GM13976 (cell line): ENCODE data around the gene RPS2.

Source experiments
- DNase-seq: peaks from one replicate; pipeline ENCODE4 v3.0.0; 2012; ENCODE audit warnings: low spot score
- CTCF ChIP-seq: IDR thresholded peaks from 2 replicates; pipeline ENCODE4 v1.5.1; 2012; ENCODE audit warnings: borderline replicate concordance, mild to moderate bottlenecking; ENCODE audit not compliant: insufficient read depth; ENCODE audit errors: extremely low read depth, missing control alignments, control extremely low read depth
- in situ Hi-C: fragments of 300-500 bp; cut with MboI; formaldehyde crosslinking; loops from one replicate; pipeline ENCODE4 v1.12.0; 2022; ENCODE audit warnings: low sequenced_read_pairs, mixed read lengths, inconsistent platforms; ENCODE audit not compliant: unreplicated experiment

Gene RPS2

GRCh38 chr16:1987198-1987597, 22.6 kb upstream of the RPS2 start:
- no peak for TF ChIP-seq CTCF
- in situ Hi-C loops, result no loop called here
- DNase-seq, result no peak

GRCh38 chr16:1985466-1986150, 21.0 kb upstream of the RPS2 start:
- in situ Hi-C loops, result no loop called here
- no peak for TF ChIP-seq CTCF
- no peak for DNase-seq

GRCh38 chr16:1984347-1985225, 20.0 kb upstream of the RPS2 start:
- in situ Hi-C loops, result no loop called here
- no peak for DNase-seq

GRCh38 chr16:1983544-1984346, 19.1 kb upstream of the RPS2 start, which contains the start of gene GFER:
TSS of gene GFER (plus strand) at chr16:1984193. CDS start at chr16:1984219, 26 bp downstream.
- peak; percentile 98 for DNase-seq
- in situ Hi-C loops, result no loop called here
- TF ChIP-seq CTCF, result peak; percentile 76

More at GRCh38 chr16:1984347-1985225, 20.0 kb upstream of the RPS2 start:
- no peak for TF ChIP-seq CTCF

GRCh38 chr16:1982991-1983543, 18.4 kb upstream of the RPS2 start:
- no peak for DNase-seq
- in situ Hi-C loops, result no loop called here
- no peak for TF ChIP-seq CTCF

GRCh38 chr16:1982013-1982433, 17.4 kb upstream of the RPS2 start:
- in situ Hi-C loops, result no loop called here
- no peak for DNase-seq
- no peak for TF ChIP-seq CTCF
